ENCODE measurements around the gene UBE2D1. TPM values are rescaled to one million over a fixed set of nuclear protein-coding genes. Genes with fewer than 3 reads are reported as not detected.

UBE2D1 gene
- total RNA-seq, 1 donor from 2014 or later: 56.0 TPM

- Histone ChIP-seq H3K9me3 (replicated peaks) (no peaks in the 10 kb centered on the region), H3K4me1 (peaks cover 43% of the 10 kb centered on the region), H3K4me3 (no peak overlapping the region), H3K36me3 (peaks cover 44% of the 10 kb centered on the region), H3K27ac (replicated peaks) (no peak overlapping the region), H3K27me3 (ENCODE audit: low read depth) (no peaks in the 10 kb centered on the region)
- intact Hi-C loops (cut with micrococcal nuclease): no loop called here
- DNase-seq: no peak
- no peak for TF ChIP-seq CTCF (IDR thresholded peaks at IDR 0.05; ENCODE audit: borderline replicate concordance)
Measured at GRCh38 chr10:58361353-58361752, 26.5 kb downstream of the UBE2D1 start.

- Histone ChIP-seq H3K36me3 (peaks cover 44% of the 10 kb centered on the region), H3K27me3 (ENCODE audit: low read depth) (no peaks in the 10 kb centered on the region), H3K4me1 (peaks cover 35% of the 10 kb centered on the region), H3K9me3 (replicated peaks) (no peaks in the 10 kb centered on the region), H3K27ac (replicated peaks) (no peak overlapping the region), H3K4me3 (no peak overlapping the region)
- DNase-seq: no peak
- intact Hi-C loops (cut with micrococcal nuclease): no loop called here
- TF ChIP-seq CTCF (IDR thresholded peaks at IDR 0.05; ENCODE audit: borderline replicate concordance): no peak
Measured at GRCh38 chr10:58362027-58362789, 27.4 kb downstream of the UBE2D1 start.

GRCh38 chr10:58367069-58367468, 32.3 kb downstream of the UBE2D1 start:
- Histone ChIP-seq H3K27ac (replicated peaks) (no peak overlapping the region), H3K36me3 (peaks cover 43% of the 10 kb centered on the region)
- intact Hi-C loops (cut with micrococcal nuclease): no loop called here

GRCh38 chr10:58371473-58371872, 36.7 kb downstream of the UBE2D1 start:
- Histone ChIP-seq H3K4me3 (no peak overlapping the region), H3K27ac (replicated peaks) (no peak overlapping the region), H3K36me3 (peaks cover 9% of the 10 kb centered on the region), H3K4me1 (peaks cover 12% of the 10 kb centered on the region), H3K9me3 (replicated peaks) (no peaks in the 10 kb centered on the region), H3K27me3 (ENCODE audit: low read depth) (no peaks in the 10 kb centered on the region)
- TF ChIP-seq CTCF (IDR thresholded peaks at IDR 0.05; ENCODE audit: borderline replicate concordance): no peak
- intact Hi-C loops (cut with micrococcal nuclease): no loop called here
- no peak for DNase-seq

More at GRCh38 chr10:58367069-58367468, 32.3 kb downstream of the UBE2D1 start:
- no peaks in the 10 kb centered on the region for H3K27me3 ChIP-seq (ENCODE audit: low read depth)
- no peak for DNase-seq
- no peaks in the 10 kb centered on the region for H3K9me3 ChIP-seq (replicated peaks)
- no peak for TF ChIP-seq CTCF (IDR thresholded peaks at IDR 0.05; ENCODE audit: borderline replicate concordance)
- peaks cover under 1% of the 10 kb centered on the region for H3K4me1 ChIP-seq
- H3K4me3 ChIP-seq: no peak overlapping the region

GRCh38 chr10:58372607-58373441, 38.0 kb downstream of the UBE2D1 start:
- intact Hi-C loops (cut with micrococcal nuclease): no loop called here
- DNase-seq: no peak
- H3K4me3 ChIP-seq: no peak overlapping the region
- peaks cover 9% of the 10 kb centered on the region for H3K36me3 ChIP-seq
- no peak for TF ChIP-seq CTCF (IDR thresholded peaks at IDR 0.05; ENCODE audit: borderline replicate concordance)
- H3K9me3 ChIP-seq (replicated peaks): no peaks in the 10 kb centered on the region
- H3K27me3 ChIP-seq (ENCODE audit: low read depth): no peaks in the 10 kb centered on the region
- H3K27ac ChIP-seq (replicated peaks): no peak overlapping the region
- peaks cover 15% of the 10 kb centered on the region for H3K4me1 ChIP-seq
